ENCODE results near the gene EDARADD.

Gene EDARADD

GRCh38 chr1:236425031-236425663 lies 31.1 kb downstream of the EDARADD start:
- CTCF ChIA-PET = interaction anchor here (1.2 to 1.9 kb wide), 3 partner anchors 17 to 141 kb away, joined by 4 to 6 read pairs (median 5); no protein-coding TSS in a partner anchor
- POLR2A ChIA-PET = no interaction called here
- TF ChIP-seq CTCF (IDR thresholded peaks at IDR 0.05; ENCODE audit: control extremely low read depth, extremely low read depth, low read depth, missing control alignments) = peak; percentile 47
- peak; percentile 85 for DNase-seq (ENCODE audit: extremely low spot score)

GRCh38 chr1:236426215-236426614 lies 32.1 kb downstream of the EDARADD start:
- TF ChIP-seq CTCF (IDR thresholded peaks at IDR 0.05; ENCODE audit: control extremely low read depth, extremely low read depth, low read depth, missing control alignments) = no peak
- ChIA-PET CTCF (interaction anchor here (1.1 to 1.9 kb wide), 4 partner anchors 16 to 142 kb away, joined by 3 to 6 read pairs (median 4); no protein-coding TSS in a partner anchor), POLR2A (no interaction called here)
- DNase-seq (ENCODE audit: extremely low spot score) = no peak

- CTCF ChIA-PET = no interaction called here
- no peak for TF ChIP-seq CTCF (IDR thresholded peaks at IDR 0.05; ENCODE audit: control extremely low read depth, extremely low read depth, low read depth, missing control alignments)
- no peak for DNase-seq (ENCODE audit: extremely low spot score)
- POLR2A ChIA-PET = no interaction called here
Observed at GRCh38 chr1:236429715-236430274, 35.7 kb downstream of the EDARADD start.

- no peak for DNase-seq (ENCODE audit: extremely low spot score)
- ChIA-PET CTCF (no interaction called here), POLR2A (no interaction called here)
- no peak for TF ChIP-seq CTCF (IDR thresholded peaks at IDR 0.05; ENCODE audit: control extremely low read depth, extremely low read depth, low read depth, missing control alignments)
Observed at GRCh38 chr1:236433819-236434315, 39.8 kb downstream of the EDARADD start.

- no peak for DNase-seq (ENCODE audit: extremely low spot score)
- POLR2A ChIA-PET = no interaction called here
- no peak for TF ChIP-seq CTCF (IDR thresholded peaks at IDR 0.05; ENCODE audit: control extremely low read depth, extremely low read depth, low read depth, missing control alignments)
- CTCF ChIA-PET = interaction anchor here (1.2 to 1.3 kb wide), 2 partner anchors 16 to 54 kb away, joined by 3 read pairs; no protein-coding TSS in a partner anchor
Observed at GRCh38 chr1:236438614-236439013, 44.5 kb downstream of the EDARADD start.

- no peak for TF ChIP-seq CTCF (IDR thresholded peaks at IDR 0.05; ENCODE audit: control extremely low read depth, extremely low read depth, low read depth, missing control alignments)
- DNase-seq (ENCODE audit: extremely low spot score) = no peak
- CTCF ChIA-PET = interaction anchor here (1.1 kb wide), 1 partner anchor 14 kb away, joined by 3 read pairs; no protein-coding TSS in a partner anchor
- POLR2A ChIA-PET = no interaction called here
Observed at GRCh38 chr1:236440373-236440772, 46.3 kb downstream of the EDARADD start.
